Measurements from ENCODE around the gene HIVEP3.

The HIVEP3 gene

DNA sequence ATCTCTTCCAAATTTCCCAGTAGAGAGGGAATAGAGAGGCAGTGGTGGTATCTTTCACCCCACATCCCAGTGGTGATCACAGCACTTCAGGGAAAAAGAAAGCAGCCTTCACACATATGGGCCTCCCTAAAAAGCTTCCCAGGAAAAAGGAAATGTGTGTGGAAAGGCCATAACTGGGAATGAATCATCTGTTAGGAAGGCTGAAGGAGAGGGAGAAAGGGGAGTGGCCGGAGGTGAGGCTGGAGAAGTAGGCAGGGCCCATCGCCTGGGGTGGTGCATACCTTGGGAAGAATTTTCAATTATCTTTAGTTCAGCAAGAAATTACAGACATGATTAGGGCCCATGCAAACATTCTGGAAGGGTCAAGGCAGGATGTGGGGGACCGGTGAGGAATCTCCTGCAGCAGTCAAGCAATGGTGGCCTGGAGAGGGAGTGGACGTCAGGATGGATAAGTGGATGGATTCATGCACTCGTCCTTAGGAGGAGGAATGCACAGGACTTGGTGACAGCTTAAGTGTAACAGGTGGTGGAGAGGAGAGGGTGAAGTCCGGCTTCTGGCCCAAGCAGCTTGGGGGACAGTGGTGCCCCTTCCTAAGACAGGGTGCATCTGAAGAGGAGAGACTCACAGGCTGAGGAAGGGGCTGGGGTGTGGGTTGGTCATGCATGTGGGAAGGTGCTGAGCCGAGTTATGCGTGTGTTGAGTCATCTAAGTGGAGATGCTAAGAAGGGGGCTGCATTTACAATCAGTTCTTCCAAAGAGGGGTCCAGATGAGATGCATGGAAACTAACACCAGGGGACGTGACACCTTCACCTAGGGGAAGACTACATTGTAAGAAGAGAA, 17.9 kb downstream of the HIVEP3 start:
- Histone ChIP-seq H2AFZ (ENCODE audit: low read length) (no peak overlapping the region), H3K79me2 (ENCODE audit: insufficient read depth, low read length) (no peaks in the 10 kb centered on the region), H3K36me3 (ENCODE audit: insufficient read depth, low read length) (no peaks in the 10 kb centered on the region), H3K9me2 (replicated peaks; ENCODE audit: low read depth, low read length) (no peaks in the 10 kb centered on the region), H3K9me3 (ENCODE audit: insufficient read depth, low read depth, low read length) (no peaks in the 10 kb centered on the region), H3K9ac (ENCODE audit: low read depth, low read length, poor library complexity, severe bottlenecking) (no peak overlapping the region), H3F3A (ENCODE audit: low read depth) (no peaks in the 10 kb centered on the region), H3K27me3 (ENCODE audit: insufficient read depth, low read length, poor library complexity, severe bottlenecking) (no peaks in the 10 kb centered on the region), H3K4me3 (ENCODE audit: low read length, poor library complexity, severe bottlenecking) (no peak overlapping the region), H3K4me1 (ENCODE audit: insufficient read depth, low read length, poor library complexity, severe bottlenecking) (peaks cover 18% of the 10 kb centered on the region), H4K20me1 (ENCODE audit: insufficient read depth, low read length, poor library complexity, severe bottlenecking) (no peaks in the 10 kb centered on the region), H3K4me2 (ENCODE audit: low read depth, low read length, poor library complexity, severe bottlenecking) (no peak overlapping the region)
- TF ChIP-seq EZH2phosphoT487 (IDR thresholded peaks at IDR 0.05; ENCODE audit: borderline replicate concordance): no peak
- TF ChIP-seq, protein P1, sequence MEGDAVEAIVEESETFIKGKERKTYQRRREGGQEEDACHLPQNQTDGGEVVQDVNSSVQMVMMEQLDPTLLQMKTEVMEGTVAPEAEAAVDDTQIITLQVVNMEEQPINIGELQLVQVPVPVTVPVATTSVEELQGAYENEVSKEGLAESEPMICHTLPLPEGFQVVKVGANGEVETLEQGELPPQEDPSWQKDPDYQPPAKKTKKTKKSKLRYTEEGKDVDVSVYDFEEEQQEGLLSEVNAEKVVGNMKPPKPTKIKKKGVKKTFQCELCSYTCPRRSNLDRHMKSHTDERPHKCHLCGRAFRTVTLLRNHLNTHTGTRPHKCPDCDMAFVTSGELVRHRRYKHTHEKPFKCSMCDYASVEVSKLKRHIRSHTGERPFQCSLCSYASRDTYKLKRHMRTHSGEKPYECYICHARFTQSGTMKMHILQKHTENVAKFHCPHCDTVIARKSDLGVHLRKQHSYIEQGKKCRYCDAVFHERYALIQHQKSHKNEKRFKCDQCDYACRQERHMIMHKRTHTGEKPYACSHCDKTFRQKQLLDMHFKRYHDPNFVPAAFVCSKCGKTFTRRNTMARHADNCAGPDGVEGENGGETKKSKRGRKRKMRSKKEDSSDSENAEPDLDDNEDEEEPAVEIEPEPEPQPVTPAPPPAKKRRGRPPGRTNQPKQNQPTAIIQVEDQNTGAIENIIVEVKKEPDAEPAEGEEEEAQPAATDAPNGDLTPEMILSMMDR (conservative IDR thresholded peaks at IDR 0.05; ENCODE audit: low read length): no peak

DNA sequence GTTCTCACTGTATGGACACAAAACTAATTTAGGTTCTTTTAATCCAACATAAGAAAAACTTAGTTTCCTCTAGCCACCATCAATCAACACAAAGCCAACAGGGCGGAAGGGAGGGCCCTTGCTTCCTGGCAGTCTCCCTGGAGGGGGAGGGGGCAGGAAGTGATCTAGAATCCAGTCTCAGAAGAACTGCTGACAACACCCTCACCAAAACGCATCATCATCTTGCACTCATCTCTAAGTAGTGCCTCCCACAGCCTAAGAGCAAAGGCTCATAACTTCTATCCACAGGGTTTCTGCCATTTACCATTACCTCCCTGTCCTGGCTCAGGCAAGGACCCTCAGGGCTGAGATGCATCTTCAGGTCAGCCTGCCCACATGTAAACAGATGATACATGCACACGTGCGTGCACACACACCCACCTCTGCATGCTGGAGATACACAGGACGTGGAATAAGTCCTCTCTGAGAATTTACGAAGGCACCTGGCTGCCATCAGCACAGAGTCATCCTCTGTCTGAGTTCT, 20.5 kb downstream of the HIVEP3 start:
- Histone ChIP-seq H3K27me3 (ENCODE audit: insufficient read depth, low read length, poor library complexity, severe bottlenecking) (no peaks in the 10 kb centered on the region), H3K9ac (ENCODE audit: low read depth, low read length, poor library complexity, severe bottlenecking) (no peak overlapping the region), H2AFZ (ENCODE audit: low read length) (peak overlapping the region; percentile 63), H4K20me1 (ENCODE audit: insufficient read depth, low read length, poor library complexity, severe bottlenecking) (no peaks in the 10 kb centered on the region), H3K4me1 (ENCODE audit: insufficient read depth, low read length, poor library complexity, severe bottlenecking) (peaks cover 27% of the 10 kb centered on the region), H3K79me2 (ENCODE audit: insufficient read depth, low read length) (no peaks in the 10 kb centered on the region), H3K36me3 (ENCODE audit: insufficient read depth, low read length) (no peaks in the 10 kb centered on the region), H3K4me3 (ENCODE audit: low read length, poor library complexity, severe bottlenecking) (no peak overlapping the region), H3K9me2 (replicated peaks; ENCODE audit: low read depth, low read length) (no peaks in the 10 kb centered on the region), H3F3A (ENCODE audit: low read depth) (no peaks in the 10 kb centered on the region), H3K4me2 (ENCODE audit: low read depth, low read length, poor library complexity, severe bottlenecking) (peak overlapping the region; percentile 17), H3K9me3 (ENCODE audit: insufficient read depth, low read depth, low read length) (no peaks in the 10 kb centered on the region)
- TF ChIP-seq, protein P1 (conservative IDR thresholded peaks at IDR 0.05; ENCODE audit: low read length): no peak
- no peak for TF ChIP-seq EZH2phosphoT487 (IDR thresholded peaks at IDR 0.05; ENCODE audit: borderline replicate concordance)

DNA sequence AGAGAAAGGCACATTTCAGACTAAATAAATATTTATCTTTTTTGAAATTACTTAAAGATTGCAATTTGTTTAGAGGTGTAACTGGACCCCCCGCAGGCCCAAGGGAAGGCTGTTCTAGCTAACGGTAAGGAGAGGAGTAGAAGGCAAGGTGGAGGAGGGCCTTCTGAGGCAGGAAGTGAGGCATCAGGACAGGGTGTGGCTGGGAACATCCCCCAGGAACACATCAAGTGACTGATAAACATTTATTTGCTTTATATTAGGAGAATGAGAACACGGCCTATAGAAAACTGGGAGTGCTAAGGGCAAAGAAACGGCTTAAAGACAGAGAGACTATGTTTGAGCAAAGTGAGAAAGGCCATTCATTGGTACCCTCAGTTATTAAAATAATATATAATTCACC, 23.2 kb downstream of the HIVEP3 start:
- H3K79me2 ChIP-seq (ENCODE audit: insufficient read depth, low read length): no peaks in the 10 kb centered on the region
- no peak overlapping the region for H2AFZ ChIP-seq (ENCODE audit: low read length)

More for the DNA sequence above, 23.2 kb downstream of the HIVEP3 start:
- Histone ChIP-seq H3K4me2 (ENCODE audit: low read depth, low read length, poor library complexity, severe bottlenecking) (no peak overlapping the region), H3K4me1 (ENCODE audit: insufficient read depth, low read length, poor library complexity, severe bottlenecking) (peaks cover 49% of the 10 kb centered on the region), H3K27me3 (ENCODE audit: insufficient read depth, low read length, poor library complexity, severe bottlenecking) (no peaks in the 10 kb centered on the region), H3K9me2 (replicated peaks; ENCODE audit: low read depth, low read length) (no peaks in the 10 kb centered on the region), H3F3A (ENCODE audit: low read depth) (no peaks in the 10 kb centered on the region), H3K9me3 (ENCODE audit: insufficient read depth, low read depth, low read length) (no peaks in the 10 kb centered on the region), H3K4me3 (ENCODE audit: low read length, poor library complexity, severe bottlenecking) (no peak overlapping the region), H4K20me1 (ENCODE audit: insufficient read depth, low read length, poor library complexity, severe bottlenecking) (no peaks in the 10 kb centered on the region), H3K9ac (ENCODE audit: low read depth, low read length, poor library complexity, severe bottlenecking) (no peak overlapping the region), H3K36me3 (ENCODE audit: insufficient read depth, low read length) (no peaks in the 10 kb centered on the region)
- no peak for TF ChIP-seq EZH2phosphoT487 (IDR thresholded peaks at IDR 0.05; ENCODE audit: borderline replicate concordance)
- TF ChIP-seq, protein P1 (conservative IDR thresholded peaks at IDR 0.05; ENCODE audit: low read length): no peak

Data from Loucy (cell line).